H1 (cell line): ENCODE data around the gene POLN. TPM values are rescaled to one million over a fixed set of nuclear protein-coding genes. Genes with fewer than 3 reads are reported as not detected.

ENCODE experiments used
- CTCF ChIA-PET: fragments of 300-600 bp; sonication (Branson Sonifier 250); formaldehyde crosslinking; loops from one replicate; lab custom pipeline; 2021; ENCODE audit not compliant: partially characterized antibody; lab: Charles Lee
- POLR2A ChIA-PET: fragments of 300-600 bp; sonication (Branson Sonifier 250); formaldehyde crosslinking; loops from one replicate; lab custom pipeline; 2021; ENCODE audit warnings: inconsistent platforms; ENCODE audit not compliant: partially characterized antibody; lab: Charles Lee
- DNase-seq, 2 experiments: peaks; one replicate each; pipeline versions ENCODE4 v3.0.0 to v3.0.0-alpha.2; 2010 to 2022; ENCODE audit warnings: low spot score in 2 of 2, low read depth in 1 of 2, mixed read lengths in 1 of 2
- FAIRE-seq: peaks from 2 replicates; lab custom pipeline; 2011; peaks lifted over from hg19 to GRCh38; lab: Jason Lieb, UNC
- H2AFZ ChIP-seq: 2 replicates; pipeline ENCODE4 v1.8.1; 2012; ENCODE audit warnings: low read length, inconsistent platforms
- H2AK5ac ChIP-seq: 2 replicates; pipeline ENCODE4 v1.6.1; 2013; ENCODE audit warnings: low read depth, low read length
- H2BK120ac ChIP-seq: replicated peaks from 2 replicates; pipeline ENCODE3; 2013; ENCODE audit warnings: low read depth, low read length, inconsistent platforms
- H2BK12ac ChIP-seq: 2 replicates; pipeline ENCODE4 v1.6.1; 2013; ENCODE audit warnings: low read depth, low read length
- H2BK15ac ChIP-seq: 2 replicates; pipeline ENCODE4 v1.6.1; 2013; ENCODE audit warnings: low read length
- H2BK20ac ChIP-seq: 2 replicates; pipeline ENCODE4 v1.6.1; 2013; ENCODE audit warnings: low read length
- H2BK5ac ChIP-seq: 2 replicates; pipeline ENCODE4 v1.6.1; 2013; ENCODE audit warnings: low read depth, low read length
- H3K14ac ChIP-seq: 2 replicates; pipeline ENCODE4 v1.6.1; 2013; ENCODE audit warnings: inconsistent platforms; ENCODE audit not compliant: insufficient read length
- H3K18ac ChIP-seq: 2 replicates; pipeline ENCODE4 v1.6.1; 2013; ENCODE audit warnings: low read length; ENCODE audit errors: extremely low read depth
- H3K23ac ChIP-seq: 2 replicates; pipeline ENCODE4 v1.6.1; 2013; ENCODE audit warnings: inconsistent platforms; ENCODE audit not compliant: insufficient read length
- H3K23me2 ChIP-seq: 2 replicates; pipeline ENCODE4 v1.6.1; 2013; ENCODE audit warnings: low read depth, low read length
- H3K27ac ChIP-seq: 2 replicates; pipeline ENCODE4 v1.6.1; 2011; ENCODE audit warnings: low read depth, low read length, inconsistent platforms
- H3K27me3 ChIP-seq, 4 experiments: replicated peaks in 1 of 4; 1 replicate in 1 of 4; 2 replicates in 3 of 4; pipeline versions ENCODE4 v1.6.1 to v1.8.1; 2011 to 2013; ENCODE audit warnings: low read length in 3 of 4, mild to moderate bottlenecking in 3 of 4, inconsistent platforms in 2 of 4, mixed read lengths in 2 of 4, moderate library complexity in 1 of 4; ENCODE audit not compliant: control insufficient read depth in 3 of 4, insufficient read depth in 3 of 4; ENCODE audit errors: extremely low read depth in 1 of 4
- H3K36me3 ChIP-seq, 4 experiments: 2 replicates each; pipeline versions ENCODE4 v1.6.1 to v1.8.1; 2011 to 2013; ENCODE audit warnings: mild to moderate bottlenecking in 4 of 4, low read length in 3 of 4, moderate library complexity in 2 of 4, control low read depth in 1 of 4, inconsistent platforms in 1 of 4; ENCODE audit not compliant: insufficient read depth in 4 of 4, control insufficient read depth in 2 of 4
- H3K4ac ChIP-seq: replicated peaks from 2 replicates; pipeline ENCODE3; 2013; ENCODE audit warnings: low read length, low read depth, mixed read lengths, inconsistent platforms; ENCODE audit not compliant: insufficient read length
- H3K4me1 ChIP-seq, 4 experiments: replicated peaks in 1 of 4; 1 replicate in 1 of 4; 2 replicates in 3 of 4; pipeline versions ENCODE4 v1.6.1 to v1.8.1; 2011 to 2013; ENCODE audit warnings: low read length in 3 of 4, inconsistent platforms in 2 of 4, mixed read lengths in 1 of 4; ENCODE audit not compliant: insufficient read depth in 4 of 4, control insufficient read depth in 3 of 4
- H3K4me2 ChIP-seq, 2 experiments: 2 replicates each; pipeline versions ENCODE4 v1.6.1 to v1.8.1; 2011 to 2013; ENCODE audit warnings: low read depth in 2 of 2, low read length in 2 of 2, control low read depth in 1 of 2, inconsistent platforms in 1 of 2, mild to moderate bottlenecking in 1 of 2; ENCODE audit not compliant: insufficient read depth in 1 of 2
- H3K4me3 ChIP-seq, 4 experiments: fragments of 200-600, 300-600 bp in 1 of 4; sonication (generic), shearing (Covaris generic), sonication (Bioruptor Twin) in 1 of 4; 2 replicates each; pipeline versions ENCODE4 v1.5.1 to v1.8.1; 2011 to 2016; ENCODE audit warnings: low read length in 4 of 4, low read depth in 3 of 4, control low read depth in 2 of 4, inconsistent platforms in 2 of 4, mild to moderate bottlenecking in 2 of 4, mixed read lengths in 1 of 4, moderate library complexity in 1 of 4; ENCODE audit not compliant: insufficient read depth in 2 of 4; ENCODE audit errors: extremely low read depth in 1 of 4
- H3K56ac ChIP-seq: replicated peaks from 2 replicates; pipeline ENCODE3; 2013; ENCODE audit warnings: low read depth, mild to moderate bottlenecking, mixed read lengths, low read length, inconsistent platforms; ENCODE audit not compliant: insufficient read length
- H3K79me1 ChIP-seq: 2 replicates; pipeline ENCODE4 v1.6.1; 2013; ENCODE audit warnings: low read depth, low read length, control low read depth
- H3K79me2 ChIP-seq, 2 experiments: 2 replicates each; pipeline versions ENCODE4 v1.6.1 to v1.8.1; 2012 to 2013; ENCODE audit warnings: low read length in 2 of 2, mild to moderate bottlenecking in 2 of 2, inconsistent platforms in 1 of 2; ENCODE audit not compliant: insufficient read depth in 2 of 2, control insufficient read depth in 1 of 2
- H3K9ac ChIP-seq, 4 experiments: replicated peaks in 1 of 4; 1 replicate in 1 of 4; 2 replicates in 3 of 4; pipeline versions ENCODE4 v1.6.1 to v1.8.1; 2011 to 2013; ENCODE audit warnings: low read depth in 3 of 4, low read length in 3 of 4, control low read depth in 2 of 4, mild to moderate bottlenecking in 2 of 4, moderate library complexity in 2 of 4, inconsistent platforms in 1 of 4; ENCODE audit errors: extremely low read depth in 1 of 4
- H3K9me3 ChIP-seq, 2 experiments: 2 replicates each; pipeline versions ENCODE4 v1.6.1 to v1.8.1; 2012 to 2013; ENCODE audit warnings: mild to moderate bottlenecking in 2 of 2, moderate library complexity in 2 of 2, control low read depth in 1 of 2, inconsistent platforms in 1 of 2, low read depth in 1 of 2, low read length in 1 of 2, mixed read lengths in 1 of 2; ENCODE audit not compliant: insufficient read depth in 2 of 2
- H4K20me1 ChIP-seq, 2 experiments: replicated peaks in 1 of 2; 2 replicates each; pipeline versions ENCODE3 to v1.8.1; 2011 to 2013; ENCODE audit warnings: inconsistent platforms in 2 of 2, low read length in 2 of 2, mild to moderate bottlenecking in 1 of 2; ENCODE audit not compliant: insufficient read depth in 2 of 2, control insufficient read depth in 1 of 2
- H4K5ac ChIP-seq: 2 replicates; pipeline ENCODE4 v1.6.1; 2013; ENCODE audit warnings: low read length, low read depth, mixed read lengths, inconsistent platforms; ENCODE audit not compliant: insufficient read length
- H4K8ac ChIP-seq: 2 replicates; pipeline ENCODE4 v1.8.0; 2013; ENCODE audit warnings: mild to moderate bottlenecking, moderate library complexity, low read length, inconsistent platforms; ENCODE audit not compliant: insufficient read depth; ENCODE audit errors: extremely low read depth
- H4K91ac ChIP-seq: replicated peaks from 2 replicates; pipeline ENCODE3; 2013; ENCODE audit warnings: low read length, mixed read lengths, inconsistent platforms; ENCODE audit not compliant: insufficient read length
- NRF1 ChIP-seq: IDR thresholded peaks from 2 replicates; pipeline ENCODE4 v1.6.1; 2011; ENCODE audit warnings: mild to moderate bottlenecking, low read depth, low read length, improper control_type of control experiment
- SIX5 ChIP-seq: IDR thresholded peaks from 2 replicates; pipeline ENCODE4 v1.6.1; 2011; ENCODE audit warnings: mild to moderate bottlenecking, low read depth, low read length
- WGBS, 2 experiments: shearing (Covaris generic) in 1 of 2; methylation state at CpG; one replicate each; pipeline versions ENCODE4 v1.1.6 to v1.1.7; 2013 to 2015; ENCODE audit warnings: low lambda C conversion rate in 2 of 2, mixed read lengths in 2 of 2, inconsistent platforms in 1 of 2, low coverage in 1 of 2, missing lambda C conversion rate in 1 of 2; ENCODE audit not compliant: insufficient replicate concordance in 2 of 2, insufficient coverage in 1 of 2, insufficient read length in 1 of 2; ENCODE audit errors: extremely low coverage in 1 of 2, missing lambda C conversion rate in 1 of 2; 5-methylcytosine and 5-hydroxymethylcytosine counted together
- polyA plus RNA-seq, 7 experiments: library from polyadenylated mRNA; depleted of rRNA in 3 of 7; stranded (reverse) in 5 of 7; unstranded in 2 of 7; fragments of >200 nt in 5 of 7; fragments of 200-250 nt in 2 of 7; gene quantifications; 1 replicate in 5 of 7; 2 replicates in 1 of 7; 4 replicates in 1 of 7; pipeline versions ENCODE4 v1.2.1 to v1.2.3, GENCODE V29; 2011 to 2013; ENCODE audit warnings: missing spikeins in 2 of 7, mixed read lengths in 2 of 7
- total RNA-seq: library from RNA; stranded (reverse); fragmentation: NEBNext Ultra II Directional; extraction: Animal tissue kit (Norgen Biotek cat#: 25700); gene quantifications from 2 replicates; pipeline ENCODE4 v1.2.1, GENCODE V29; 2021

POLN gene
- total and polyA plus RNA-seq, 2 of the 8 experiments (the other 6 are each of a cell fraction or from before 2014, with no cell fraction given): 0.98 to 1.5 TPM

DNA sequence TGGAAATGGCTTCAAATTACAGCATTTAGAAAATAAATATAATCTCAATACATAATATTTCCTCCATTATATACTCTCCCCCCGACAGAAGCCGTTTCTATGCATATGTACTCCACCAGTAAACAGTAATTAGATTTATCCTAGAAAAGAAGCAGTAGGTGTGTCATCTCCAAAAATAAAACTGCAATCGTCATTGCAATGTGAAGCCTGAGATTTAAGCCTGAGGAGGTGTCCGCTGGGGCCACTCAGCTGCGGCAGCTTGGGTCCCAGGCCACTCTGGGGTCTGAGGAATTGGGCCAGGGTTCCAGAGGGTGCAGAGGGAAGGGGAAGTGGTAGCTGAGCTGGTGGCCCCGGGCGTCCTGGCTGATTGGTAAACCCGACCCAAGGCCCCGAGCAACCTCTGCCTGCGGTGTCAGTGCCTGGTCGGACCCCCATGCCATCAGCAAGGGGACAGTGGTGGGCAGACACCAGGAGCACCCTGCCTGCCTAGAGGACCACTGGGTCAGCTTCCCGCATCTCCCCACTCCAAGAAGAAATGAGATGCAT lies 27.8 kb upstream of the POLN start:
- Histone ChIP-seq H4K5ac (no peak overlapping the region), H3K4me3 (no peak overlapping the region), H3K23ac (no peak overlapping the region), H2BK5ac (no peak overlapping the region), H4K8ac (no peak overlapping the region), H2AK5ac (no peak overlapping the region), H3K27me3 (no peaks in the 10 kb centered on the region), H4K20me1 (peaks cover 0 to 1% of the 10 kb centered on the region in 2 experiments), H3K4me1 (peaks cover 0 to 10% (median 7%) of the 10 kb centered on the region in 4 experiments; a peak in 5 of 7 replicates), H3K4ac (no peak overlapping the region), H4K91ac (peak overlapping the region; percentile 42), H3K79me1 (no peaks in the 10 kb centered on the region), H3K9ac (no peak overlapping the region), H3K4me2 (no peak overlapping the region), H3K18ac (no peak overlapping the region), H3K9me3 (no peaks in the 10 kb centered on the region), H2BK12ac (peak overlapping the region; percentile 60; the same call in 1 of the 2 replicates), H2AFZ (no peak overlapping the region), H3K56ac (no peak overlapping the region), H2BK15ac (0 out of 2 replicates have a peak overlapping the region, but pooled peaks have one; percentile 40), H2BK20ac (no peak overlapping the region), H3K36me3 (no peaks in the 10 kb centered on the region), H3K14ac (no peak overlapping the region), H3K23me2 (no peaks in the 10 kb centered on the region), H3K27ac (no peak overlapping the region), H3K79me2 (no peaks in the 10 kb centered on the region), H2BK120ac (no peak overlapping the region)
- no peak for FAIRE-seq
- ChIA-PET POLR2A (no interaction called here), CTCF (interaction anchor here (1.0 to 1.8 kb wide), 4 partner anchors 17 to 50 kb away, joined by 3 to 6 read pairs (median 3); no protein-coding TSS in a partner anchor)
- 88 to 100% methylated on average over 1 to 12 of the region's 12 CpGs for WGBS, 2 experiments
- no peak for DNase-seq
- TF ChIP-seq NRF1 (no peak), SIX5 (no peak)
